RWPE1 (cell line): ENCODE data around the gene SRP14.
A peak's percentile ranks its signal among the peaks of the same experiment; 100 is the strongest.

ENCODE experiments used
- CTCF ChIA-PET: fragments of 350-600 bp; sonication (Branson Sonifier 250); formaldehyde crosslinking; extraction: SDS; loops from one replicate; lab custom pipeline; 2021; lab: Yijun Ruan, JAX
- POLR2A ChIA-PET: fragments of 400-600 bp; formaldehyde crosslinking; extraction: SDS; loops from one replicate; lab custom pipeline; 2020; ENCODE audit warnings: antibody characterized with exemption; ENCODE audit not compliant: low non-redundant PET; lab: Yijun Ruan, JAX
- DNase-seq: peaks from one replicate; pipeline ENCODE4 v3.0.0; 2012; ENCODE audit warnings: low spot score
- H3K27ac ChIP-seq: fragments of 450-650 bp; 2 replicates; pipeline ENCODE4 v1.5.1; 2017
- CTCF ChIP-seq: fragments of 450-650 bp; conservative IDR thresholded peaks from 2 replicates; pipeline ENCODE4 v1.5.1; 2017; ENCODE audit warnings: low read depth, mild to moderate bottlenecking

The SRP14 gene

GRCh38 chr15:40054605-40054854, 15.5 kb upstream of the SRP14 start:
- DNase-seq = no peak
- ChIA-PET CTCF (interaction anchor here (0.6 to 1.8 kb wide), 2 partner anchors 42 to 50 kb away, joined by 3 to 10 read pairs; no protein-coding TSS in a partner anchor), POLR2A (no interaction called here)
- no peak for TF ChIP-seq CTCF
- peak overlapping the region; percentile 77 for H3K27ac ChIP-seq

GRCh38 chr15:40053831-40054604, 15.0 kb upstream of the SRP14 start:
- DNase-seq = no peak
- TF ChIP-seq CTCF = no peak
- H3K27ac ChIP-seq = peak overlapping the region; percentile 77
- ChIA-PET CTCF (interaction anchor here (0.6 to 1.8 kb wide), 2 partner anchors 42 to 51 kb away, joined by 3 to 10 read pairs; no protein-coding TSS in a partner anchor), POLR2A (no interaction called here)

- DNase-seq = no peak
- ChIA-PET CTCF (interaction anchor here (0.6 kb wide), 1 partner anchor 159 kb away, joined by 3 read pairs; no protein-coding TSS in a partner anchor), POLR2A (no interaction called here)
- peak overlapping the region; percentile 77 for H3K27ac ChIP-seq
- no peak for TF ChIP-seq CTCF
These were observed 14.3 kb upstream of the SRP14 start for GRCh38 chr15:40053079-40053830.

- DNase-seq = no peak
- no peak overlapping the region for H3K27ac ChIP-seq
- POLR2A ChIA-PET = no interaction called here
- CTCF ChIA-PET = interaction anchor here (0.6 kb wide), 1 partner anchor 160 kb away, joined by 3 read pairs; no protein-coding TSS in a partner anchor
- no peak for TF ChIP-seq CTCF
These were observed 13.6 kb upstream of the SRP14 start for GRCh38 chr15:40052604-40053003.

- POLR2A ChIA-PET = no interaction called here
- CTCF ChIA-PET = interaction anchor here (0.5 kb wide), 1 partner anchor 26 kb away, joined by 3 read pairs; no protein-coding TSS in a partner anchor
- DNase-seq = no peak
- TF ChIP-seq CTCF = no peak
- H3K27ac ChIP-seq = no peak overlapping the region
These were observed 12.8 kb upstream of the SRP14 start for GRCh38 chr15:40051616-40052415.
